T-cell (primary cell): Measurements from ENCODE around the gene DSTN. TPM values are rescaled to one million over a fixed set of nuclear protein-coding genes. Genes with fewer than 3 reads are reported as not detected.

Source experiments
- ATAC-seq, 4 experiments: fragments of 200-7000 bp in 3 of 4; fragments of 150-1000 bp in 1 of 4; cut with Tn5 transposase; replicated peaks in 1 of 4; 1 replicate in 3 of 4; 2 replicates in 1 of 4; pipeline ENCODE4 v1.10.0; 2021; ENCODE audit warnings: moderate library complexity in 3 of 4, mild to moderate bottlenecking in 2 of 4, moderate number of reproducible peaks in 1 of 4
- CTCF ChIA-PET, 2 donors: fragments of 300-600 bp; sonication (Branson Sonifier 250); formaldehyde crosslinking; loops; one replicate each; lab custom pipeline; 2022; ENCODE audit warnings: antibody characterized with exemption in 2 of 2; lab: Charles Lee
- POLR2A ChIA-PET, 2 donors: fragments of 300-600 bp; sonication (Branson Sonifier 250); formaldehyde crosslinking; loops; one replicate each; lab custom pipeline; 2022; ENCODE audit warnings: antibody characterized with exemption in 2 of 2; lab: Charles Lee
- DNase-seq, 35 experiments: peaks; one replicate each; pipeline versions ENCODE4 v3.0.0 to v3.0.0-alpha.2; 2013 to 2023
- H3K27ac ChIP-seq: one replicate; pipeline ENCODE4 v1.5.1; 2013; ENCODE audit warnings: low read length
- H3K27me3 ChIP-seq, 2 experiments: replicated peaks in 1 of 2; 1 replicate in 1 of 2; 2 replicates in 1 of 2; pipeline versions ENCODE4 v1.6.1 to v1.7.0; 2013; ENCODE audit warnings: low read length in 1 of 2, mixed read lengths in 1 of 2; ENCODE audit not compliant: control insufficient read depth in 2 of 2, insufficient read depth in 2 of 2; ENCODE audit errors: extremely low read depth in 1 of 2
- H3K36me3 ChIP-seq, 2 donors: 1 replicate in 1 of 2; 2 replicates in 1 of 2; pipeline versions ENCODE4 v1.6.1 to v1.7.0; 2013; ENCODE audit warnings: low read length in 1 of 2; ENCODE audit not compliant: control insufficient read depth in 2 of 2, insufficient read depth in 1 of 2; ENCODE audit errors: extremely low read depth in 1 of 2
- H3K4me1 ChIP-seq, 2 experiments: 1 replicate in 1 of 2; 2 replicates in 1 of 2; pipeline versions ENCODE4 v1.6.1 to v1.7.0; 2013; ENCODE audit warnings: low read length in 2 of 2, mixed read lengths in 1 of 2; ENCODE audit not compliant: insufficient read depth in 2 of 2, control insufficient read depth in 1 of 2; ENCODE audit errors: extremely low read depth in 1 of 2
- H3K4me3 ChIP-seq, 2 donors: 1 replicate in 1 of 2; 2 replicates in 1 of 2; pipeline versions ENCODE4 v1.5.1 to v1.7.0; 2013; ENCODE audit warnings: mild to moderate bottlenecking in 2 of 2, low read length in 1 of 2, moderate library complexity in 1 of 2; ENCODE audit not compliant: control insufficient read depth in 1 of 2; ENCODE audit errors: extremely low read depth in 1 of 2
- H3K9me3 ChIP-seq: 2 replicates; pipeline ENCODE4 v1.7.0; 2013
- H3K27ac Mint-ChIP-seq, 2 donors: one replicate each; pipeline ENCODE4 v1.8.0; 2020 to 2021; ENCODE audit warnings: mild to moderate bottlenecking in 2 of 2, mixed read lengths in 2 of 2
- H3K27me3 Mint-ChIP-seq, 2 donors: one replicate each; pipeline ENCODE4 v1.8.0; 2021 to 2022; ENCODE audit warnings: mixed read lengths in 2 of 2
- H3K36me3 Mint-ChIP-seq: one replicate; pipeline ENCODE4 v1.8.0; 2021; ENCODE audit warnings: mixed read lengths
- H3K4me1 Mint-ChIP-seq, 3 donors: one replicate each; pipeline ENCODE4 v1.8.0; 2020 to 2022; ENCODE audit warnings: mixed read lengths in 3 of 3, mild to moderate bottlenecking in 1 of 3
- H3K4me3 Mint-ChIP-seq, 3 donors: one replicate each; pipeline ENCODE4 v1.8.0; 2020 to 2022; ENCODE audit warnings: mild to moderate bottlenecking in 3 of 3, mixed read lengths in 3 of 3, moderate library complexity in 3 of 3
- H3K9me3 Mint-ChIP-seq, 3 donors: one replicate each; pipeline ENCODE4 v1.8.0; 2020 to 2022; ENCODE audit warnings: mixed read lengths in 3 of 3
- WGBS: methylation state at CpG from one replicate; pipeline ENCODE4 v1.1.5; 2013; ENCODE audit warnings: missing lambda C conversion rate; ENCODE audit not compliant: insufficient coverage; 5-methylcytosine and 5-hydroxymethylcytosine counted together
- total RNA-seq, 35 experiments: library from RNA in 6 of 35; stranded (reverse) in 6 of 35; fragments of 120-200 nt in 1 of 35; gene quantifications; one replicate each; pipeline versions ENCODE4 v1.2.1 to v1.2.4 and lab custom pipeline; 2013 to 2026

Gene DSTN
- total RNA-seq, 5 donors from 2014 or later (not counting 1 experiment from before 2014, with no cell fraction given) = 36.3 to 41.7 (median 41.3) TPM

- no peak for ATAC-seq
- Histone ChIP-seq H3K27ac (no peak overlapping the region), H3K4me1 (peaks cover 0 to 8% of the 10 kb centered on the region in 2 experiments), H3K9me3 (no peaks in the 10 kb centered on the region), H3K36me3 (peaks cover 0 to 1% of the 10 kb centered on the region in 2 donors), H3K4me3 (no peak overlapping the region), H3K27me3 (no peaks in the 10 kb centered on the region)
- peaks cover 4 to 25% (median 10%) of the 10 kb centered on the region in 3 donors for H3K4me1 Mint-ChIP-seq
- peaks cover 3% of the 10 kb centered on the region for H3K36me3 Mint-ChIP-seq
- no peak overlapping the region for H3K27ac Mint-ChIP-seq
- H3K27me3 Mint-ChIP-seq = no peaks in the 10 kb centered on the region
- DNase-seq = no peak
- H3K9me3 Mint-ChIP-seq = no peaks in the 10 kb centered on the region
- POLR2A ChIA-PET = interaction anchor here in 1 of 2 donors (0.6 kb wide), 1 partner anchor 195 kb away, joined by 8 read pairs; no protein-coding TSS in a partner anchor
- 90% methylated on average over 10 of the region's 12 CpGs for WGBS
- CTCF ChIA-PET = interaction anchor here (0.5 to 1.5 kb wide), 4 partner anchors 16 to 146 kb away, joined by 3 to 5 read pairs (median 4); no protein-coding TSS in a partner anchor
- H3K4me3 Mint-ChIP-seq = no peak overlapping the region
Measured at GRCh38 chr20:17650301-17651128, 80.6 kb downstream of the DSTN start.

GRCh38 chr20:17651129-17651759, 81.4 kb downstream of the DSTN start:
- Mint-ChIP-seq H3K27ac (no peak overlapping the region), H3K27me3 (no peaks in the 10 kb centered on the region), H3K4me3 (no peak overlapping the region), H3K4me1 (peaks cover 4 to 25% (median 10%) of the 10 kb centered on the region in 3 donors), H3K36me3 (peaks cover 3% of the 10 kb centered on the region), H3K9me3 (no peaks in the 10 kb centered on the region)
- Histone ChIP-seq H3K4me3 (no peak overlapping the region), H3K9me3 (no peaks in the 10 kb centered on the region), H3K27me3 (no peaks in the 10 kb centered on the region), H3K36me3 (peaks cover 0 to 3% of the 10 kb centered on the region in 2 donors), H3K4me1 (peaks cover 0 to 8% of the 10 kb centered on the region in 2 experiments), H3K27ac (no peak overlapping the region)
- DNase-seq (no peak), ATAC-seq (no peak)
- 0% methylated on average over 1 of the region's 11 CpGs for WGBS
- CTCF ChIA-PET = interaction anchor here in 1 of 2 donors (0.7 kb wide), 1 partner anchor 138 kb away, joined by 3 read pairs; no protein-coding TSS in a partner anchor
- POLR2A ChIA-PET = interaction anchor here in 1 of 2 donors (0.6 kb wide), 1 partner anchor 195 kb away, joined by 8 read pairs; no protein-coding TSS in a partner anchor

GRCh38 chr20:17651760-17652388, 82.0 kb downstream of the DSTN start:
- no peak overlapping the region for H3K27ac ChIP-seq
- Mint-ChIP-seq H3K36me3 (peaks cover 6% of the 10 kb centered on the region), H3K27me3 (no peaks in the 10 kb centered on the region), H3K9me3 (no peaks in the 10 kb centered on the region), H3K27ac (no peak overlapping the region), H3K4me3 (no peak overlapping the region), H3K4me1 (peaks cover 4 to 25% (median 10%) of the 10 kb centered on the region in 3 donors)
- no peaks in the 10 kb centered on the region for H3K9me3 ChIP-seq
- ATAC-seq (peak in 1 of 4 experiments; percentile 40), DNase-seq (peak in 2 of 35 experiments; percentile 5 to 11)
- H3K36me3 ChIP-seq = peaks cover 0 to 3% of the 10 kb centered on the region in 2 donors
- peaks cover 0 to 8% of the 10 kb centered on the region in 2 experiments for H3K4me1 ChIP-seq
- POLR2A ChIA-PET = no interaction called here
- H3K27me3 ChIP-seq = no peaks in the 10 kb centered on the region
- H3K4me3 ChIP-seq = no peak overlapping the region
- WGBS = 90% methylated on average over 1 of the region's 2 CpGs
- CTCF ChIA-PET = no interaction called here

GRCh38 chr20:17652411-17652810, 82.5 kb downstream of the DSTN start:
- H3K27me3 ChIP-seq = no peaks in the 10 kb centered on the region
- CTCF ChIA-PET = interaction anchor here in 1 of 2 donors (0.5 kb wide), 1 partner anchor 148 kb away, joined by 4 read pairs; no protein-coding TSS in a partner anchor
- Mint-ChIP-seq H3K4me1 (peaks cover 4 to 25% (median 10%) of the 10 kb centered on the region in 3 donors), H3K4me3 (no peak overlapping the region), H3K27ac (no peak overlapping the region), H3K9me3 (no peaks in the 10 kb centered on the region), H3K36me3 (peaks cover 9% of the 10 kb centered on the region), H3K27me3 (no peaks in the 10 kb centered on the region)
- H3K27ac ChIP-seq = no peak overlapping the region
- H3K4me3 ChIP-seq = no peak overlapping the region
- WGBS = 89% methylated on average over 10 of the region's 10 CpGs
- no peak for DNase-seq
- no peaks in the 10 kb centered on the region for H3K9me3 ChIP-seq
- POLR2A ChIA-PET = no interaction called here
- peaks cover 0 to 8% of the 10 kb centered on the region in 2 experiments for H3K4me1 ChIP-seq
- H3K36me3 ChIP-seq = peaks cover 0 to 3% of the 10 kb centered on the region in 2 donors
- no peak for ATAC-seq

- no peaks in the 10 kb centered on the region for H3K27me3 Mint-ChIP-seq
- CTCF ChIA-PET = interaction anchor here (0.7 to 0.8 kb wide), 3 partner anchors 11 to 1177 kb away, joined by 3 to 6 read pairs (median 3); no protein-coding TSS in a partner anchor
- peaks cover 0 to 9% of the 10 kb centered on the region in 2 donors for H3K36me3 ChIP-seq
- no peak overlapping the region for H3K4me3 ChIP-seq
- H3K9me3 ChIP-seq = no peaks in the 10 kb centered on the region
- H3K4me1 Mint-ChIP-seq = peaks cover 0 to 18% (median 5%) of the 10 kb centered on the region in 3 donors
- H3K36me3 Mint-ChIP-seq = peaks cover 24% of the 10 kb centered on the region
- no peak overlapping the region for H3K4me3 Mint-ChIP-seq
- DNase-seq (no peak), ATAC-seq (no peak)
- no peak overlapping the region for H3K27ac Mint-ChIP-seq
- no peaks in the 10 kb centered on the region for H3K27me3 ChIP-seq
- no peaks in the 10 kb centered on the region for H3K9me3 Mint-ChIP-seq
- peaks cover 0 to 3% of the 10 kb centered on the region in 2 experiments for H3K4me1 ChIP-seq
- no peak overlapping the region for H3K27ac ChIP-seq
- POLR2A ChIA-PET = interaction anchor here in 1 of 2 donors (0.6 kb wide), 1 partner anchor 481 kb away, joined by 4 read pairs; no protein-coding TSS in a partner anchor
- WGBS = 85% methylated on average over 8 of the region's 11 CpGs
Measured at GRCh38 chr20:17653835-17654648, 84.2 kb downstream of the DSTN start.
